DLD1 (cell line): ENCODE measurements around the gene ARPC1B.
"Not testable (repeated sequence)": the region's sequence is repeated elsewhere in the genome, so short reads cannot be mapped to it uniquely, and the experiment has no call there.

Experiments used
- in situ Hi-C: cut with HindIII; loops from 2 replicates; pipeline ENCODE4 v1.10.0; 2017; ENCODE audit warnings: low sequenced_read_pairs

The ARPC1B gene

DNA sequence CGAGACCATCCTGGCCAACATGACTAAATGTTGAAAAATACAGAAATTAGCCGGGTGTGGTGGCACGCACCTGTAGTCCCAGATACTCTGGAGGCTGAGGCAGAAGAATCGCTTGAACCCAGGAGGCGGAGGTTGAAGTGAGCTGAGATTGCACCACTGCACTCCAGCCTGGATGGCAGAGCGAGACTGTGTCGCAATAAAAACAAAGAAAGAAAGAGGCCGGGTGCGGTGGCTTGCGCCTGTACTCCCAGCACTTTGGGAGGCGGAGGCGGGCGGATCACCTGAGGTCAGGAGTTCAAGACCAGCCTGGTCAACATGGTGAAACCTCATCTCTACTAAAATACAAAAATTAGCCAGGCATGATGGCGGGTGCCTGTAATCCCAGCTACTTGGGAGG is 12.7 kb downstream of the ARPC1B start:
- in situ Hi-C loops, result not testable (repeated sequence)

- in situ Hi-C loops, result no loop called here
Measured at GRCh38 chr7:99387912-99388311, 13.4 kb downstream of the ARPC1B start.

- in situ Hi-C loops, result no loop called here
Measured at GRCh38 chr7:99389772-99390171, 15.2 kb downstream of the ARPC1B start.

GRCh38 chr7:99390941-99391602 is 16.5 kb downstream of the ARPC1B start:
- in situ Hi-C loops, result no loop called here

DNA sequence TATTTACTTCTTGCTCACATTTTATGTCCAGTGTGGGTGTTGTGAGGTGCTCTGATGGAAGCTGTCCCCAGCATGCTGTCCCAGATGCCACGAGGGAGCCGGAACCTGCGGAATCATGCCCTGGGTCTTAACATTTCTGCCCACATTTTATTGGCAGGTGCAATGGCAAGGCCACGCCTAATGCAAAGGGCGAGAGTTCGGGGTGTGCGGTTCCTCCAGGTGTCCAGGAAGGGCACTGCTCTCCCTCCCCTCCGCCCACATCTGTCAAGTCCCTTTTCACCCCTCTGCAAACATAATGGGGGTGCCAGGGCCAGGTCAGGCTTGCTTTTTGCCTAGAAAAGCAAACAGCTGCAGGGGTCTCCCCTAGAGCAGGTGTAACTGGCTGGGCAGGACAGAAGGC is 17.5 kb downstream of the ARPC1B start:
- in situ Hi-C loops, result no loop called here

DNA sequence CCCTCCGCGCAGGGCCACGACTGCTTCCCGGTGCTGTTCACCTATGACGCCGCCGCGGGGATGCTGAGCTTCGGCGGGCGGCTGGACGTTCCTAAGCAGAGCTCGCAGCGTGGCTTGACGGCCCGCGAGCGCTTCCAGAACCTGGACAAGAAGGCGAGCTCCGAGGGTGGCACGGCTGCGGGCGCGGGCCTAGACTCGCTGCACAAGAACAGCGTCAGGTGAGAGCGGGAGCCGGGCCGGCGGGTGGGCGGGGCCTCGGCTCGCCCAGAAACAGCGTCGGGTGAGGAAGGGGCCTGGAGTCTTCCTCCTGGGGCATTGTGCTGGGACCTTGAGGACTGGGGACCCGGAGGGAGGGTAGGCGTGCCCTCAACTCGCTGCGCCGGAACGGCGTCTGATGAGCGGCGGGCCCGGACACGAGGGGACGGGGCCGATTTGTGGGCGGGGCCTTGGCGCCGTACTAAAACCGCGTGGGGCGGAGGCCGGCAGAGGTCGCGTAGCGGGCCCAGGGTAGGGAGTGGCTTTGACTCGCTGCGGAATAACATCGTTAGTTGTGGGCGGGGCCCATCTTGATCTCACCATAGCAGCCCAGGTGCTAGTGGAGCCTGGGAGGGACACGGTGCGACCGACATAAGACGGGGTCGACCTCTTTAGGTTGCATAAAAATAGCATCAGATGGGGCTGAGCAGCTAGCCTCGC is 18.3 kb downstream of the ARPC1B start:
- in situ Hi-C loops, result no loop called here

DNA sequence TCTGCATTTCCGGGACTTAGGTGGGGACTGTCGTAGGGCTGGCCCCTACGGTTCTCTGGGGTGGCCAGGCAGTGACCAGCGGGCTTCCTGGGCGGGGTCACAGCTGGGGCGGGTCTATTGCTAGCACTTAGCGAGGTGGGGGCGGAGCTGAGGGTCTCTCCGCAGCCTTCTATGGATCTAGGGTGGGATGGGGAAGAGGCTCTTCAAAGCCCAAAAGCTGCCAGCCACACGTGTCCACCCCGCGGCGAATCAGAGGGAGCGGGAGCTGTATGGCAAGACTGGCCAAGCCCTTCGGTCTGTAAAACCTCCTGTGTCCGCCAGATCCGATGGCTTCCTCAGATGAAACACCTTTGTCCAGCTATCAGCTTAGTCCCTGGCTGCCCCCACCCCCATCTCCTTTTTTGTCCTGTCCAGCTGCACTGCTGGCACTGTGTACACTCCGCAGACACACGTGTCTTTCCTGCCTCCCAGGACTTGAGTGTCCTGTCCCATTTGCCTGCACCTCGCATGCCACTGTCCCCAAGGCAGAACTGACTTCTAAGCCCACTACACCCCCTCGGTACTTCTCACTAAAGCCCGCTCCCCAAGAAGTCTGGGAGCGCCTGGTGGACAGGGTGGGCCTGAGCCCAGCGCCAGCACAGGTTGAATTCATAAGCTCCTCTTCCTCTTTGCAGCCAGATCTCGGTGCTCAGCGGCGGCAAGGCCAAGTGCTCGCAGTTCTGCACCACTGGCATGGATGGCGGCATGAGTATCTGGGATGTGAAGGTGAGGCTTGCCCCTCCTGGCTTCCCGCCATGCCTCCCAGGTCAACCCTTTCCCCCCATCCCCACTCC is 19.0 kb downstream of the ARPC1B start:
- in situ Hi-C loops, result no loop called here

- in situ Hi-C loops, result no loop called here
Measured at GRCh38 chr7:99394188-99394502, 19.6 kb downstream of the ARPC1B start.

- in situ Hi-C loops, result no loop called here
Measured at GRCh38 chr7:99395616-99396327, 21.2 kb downstream of the ARPC1B start.

GRCh38 chr7:99396418-99397296 is 22.1 kb downstream of the ARPC1B start:
- in situ Hi-C loops, result no loop called here

- in situ Hi-C loops, result no loop called here
Measured at GRCh38 chr7:99397297-99397983, 22.9 kb downstream of the ARPC1B start.

DNA sequence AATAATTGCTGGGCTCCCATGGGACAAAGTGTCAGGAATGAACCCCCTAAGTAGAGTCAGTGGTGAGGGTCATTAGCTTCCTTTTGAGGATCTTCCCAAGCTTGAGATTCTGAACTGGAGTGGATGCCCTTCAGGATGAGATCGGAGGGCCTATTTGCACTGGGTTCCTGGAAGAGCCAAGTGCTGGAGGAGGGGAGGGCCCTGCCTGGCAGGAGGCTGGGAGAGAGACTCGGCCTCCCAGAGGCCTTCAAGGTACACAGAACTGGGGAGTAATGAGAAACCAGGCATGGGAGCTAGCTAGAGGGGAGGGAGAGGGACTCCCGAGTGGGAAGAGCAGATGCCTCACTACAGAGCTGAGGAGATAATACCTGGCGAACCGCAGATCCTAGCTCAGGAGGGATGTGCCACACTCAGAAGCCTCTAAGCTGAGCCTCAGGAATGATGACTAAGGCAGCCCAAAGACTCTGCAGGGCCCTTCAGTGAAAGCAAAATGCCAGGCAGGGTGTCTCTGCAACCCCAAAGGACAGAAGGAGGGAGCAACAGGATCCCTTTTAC is 24.4 kb downstream of the ARPC1B start:
- in situ Hi-C loops, result no loop called here

GRCh38 chr7:99399597-99399996 is 25.1 kb downstream of the ARPC1B start:
- in situ Hi-C loops, result no loop called here

DNA sequence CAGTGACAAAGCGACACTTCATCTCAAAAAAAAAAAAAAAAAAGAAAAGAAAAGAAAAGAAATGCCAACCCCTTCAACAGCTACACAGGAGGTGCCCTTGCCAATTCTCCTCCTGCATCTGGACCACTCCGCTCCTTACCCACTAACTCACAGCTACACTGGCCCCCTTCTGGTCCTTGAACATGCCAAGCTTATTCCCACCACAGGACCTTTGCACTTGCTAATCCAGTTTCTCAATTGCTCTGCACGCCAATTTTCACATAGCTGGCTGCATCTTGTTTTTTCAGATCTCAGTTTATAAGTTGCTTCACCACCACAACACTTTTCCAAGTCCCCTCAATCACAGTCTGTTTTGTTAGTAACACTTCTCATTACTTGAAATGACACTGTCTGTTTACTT is 28.3 kb downstream of the ARPC1B start:
- in situ Hi-C loops, result no loop called here

DNA sequence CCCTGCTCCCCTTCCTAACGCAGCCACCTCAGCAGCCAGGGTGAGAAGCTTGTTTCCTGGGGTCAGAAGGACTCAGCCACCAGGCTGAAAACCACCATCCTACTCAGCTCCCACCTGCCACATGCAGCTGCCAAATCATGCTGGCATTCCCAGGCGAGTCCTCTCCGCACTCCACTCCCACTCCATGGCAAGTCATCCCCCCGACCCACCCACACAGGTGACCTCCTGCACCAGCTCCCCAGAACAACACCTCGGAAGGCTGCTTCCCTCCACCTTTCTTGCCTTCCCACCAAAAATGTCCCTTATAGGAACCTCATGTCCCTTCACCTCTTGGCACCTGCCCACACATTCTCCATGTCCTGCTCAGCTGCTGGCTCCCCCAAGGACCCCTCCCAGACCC is 29.2 kb downstream of the ARPC1B start:
- in situ Hi-C loops, result no loop called here

- in situ Hi-C loops, result no loop called here
Measured at GRCh38 chr7:99404235-99404976, 29.9 kb downstream of the ARPC1B start.

GRCh38 chr7:99404977-99405320 is 30.4 kb downstream of the ARPC1B start:
- in situ Hi-C loops, result no loop called here

DNA sequence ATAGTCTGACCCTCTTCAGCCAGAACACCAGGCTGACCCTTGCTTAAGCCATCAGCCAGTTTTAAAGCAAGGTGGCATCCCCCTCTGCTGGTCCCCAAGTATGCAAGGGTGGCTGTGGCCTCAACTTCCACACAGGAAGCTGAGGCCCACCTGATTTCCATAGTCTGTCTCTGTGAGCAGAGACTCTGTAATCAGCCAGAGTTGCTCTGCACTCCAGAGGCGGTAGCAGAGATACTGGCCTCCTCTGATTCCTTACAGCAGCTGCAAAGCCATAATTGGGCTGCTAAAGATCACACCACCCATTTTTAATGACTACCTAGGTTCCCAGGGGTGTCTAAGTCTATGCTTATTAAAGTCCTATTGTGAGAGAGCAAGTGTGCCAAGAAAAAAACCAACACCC is 32.0 kb downstream of the ARPC1B start:
- in situ Hi-C loops, result no loop called here

- in situ Hi-C loops, result no loop called here
Measured at GRCh38 chr7:99407872-99408378, 33.4 kb downstream of the ARPC1B start.
